D721Med (cell line): ENCODE measurements around the gene ATF5.

Source experiments
- DNase-seq: peaks from one replicate; pipeline ENCODE4 v3.0.0; 2011; ENCODE audit warnings: low spot score; ENCODE audit not compliant: insufficient read length
- FAIRE-seq: peaks from 2 replicates; lab custom pipeline; 2011; peaks lifted over from hg19 to GRCh38; lab: Jason Lieb, UNC
- CTCF ChIP-seq: IDR thresholded peaks from 2 replicates; pipeline ENCODE4 v1.5.1; 2012; ENCODE audit warnings: mild to moderate bottlenecking, control low read depth; ENCODE audit not compliant: insufficient read depth; ENCODE audit errors: missing control alignments

ATF5 gene

GRCh38 chr19:49894011-49894664 lies 34.9 kb upstream of the ATF5 start:
- FAIRE-seq (no peak), DNase-seq (no peak)
- TF ChIP-seq CTCF, result no peak

GRCh38 chr19:49894879-49895565 lies 34.0 kb upstream of the ATF5 start:
- no peak for FAIRE-seq
- no peak for TF ChIP-seq CTCF
- no peak for DNase-seq

- DNase-seq (no peak), FAIRE-seq (no peak)
- TF ChIP-seq CTCF, result no peak
Measured at GRCh38 chr19:49895566-49896297, 33.3 kb upstream of the ATF5 start.

- DNase-seq (no peak), FAIRE-seq (no peak)
- no peak for TF ChIP-seq CTCF
Measured at GRCh38 chr19:49896863-49897621, 32.0 kb upstream of the ATF5 start, which contains the start of gene IL4I1. IL4I1 (minus strand) TSS chr19:49896887; CDS start chr19:49896160, 727 bp downstream.

GRCh38 chr19:49904136-49904535 lies 24.9 kb upstream of the ATF5 start:
- no peak for TF ChIP-seq CTCF
- FAIRE-seq (no peak), DNase-seq (no peak)

GRCh38 chr19:49906879-49907564 lies 22.0 kb upstream of the ATF5 start:
- no peak for DNase-seq
- no peak for TF ChIP-seq CTCF
- FAIRE-seq, result no peak
